NCI-H1417 (cell line): ENCODE results near the gene PHF21B.

ENCODE experiments used
- DNase-seq, 3 experiments: peaks; one replicate each; lab custom pipeline; 2025; lab: John Stamatoyannopoulos, UW

Gene PHF21B

DNA sequence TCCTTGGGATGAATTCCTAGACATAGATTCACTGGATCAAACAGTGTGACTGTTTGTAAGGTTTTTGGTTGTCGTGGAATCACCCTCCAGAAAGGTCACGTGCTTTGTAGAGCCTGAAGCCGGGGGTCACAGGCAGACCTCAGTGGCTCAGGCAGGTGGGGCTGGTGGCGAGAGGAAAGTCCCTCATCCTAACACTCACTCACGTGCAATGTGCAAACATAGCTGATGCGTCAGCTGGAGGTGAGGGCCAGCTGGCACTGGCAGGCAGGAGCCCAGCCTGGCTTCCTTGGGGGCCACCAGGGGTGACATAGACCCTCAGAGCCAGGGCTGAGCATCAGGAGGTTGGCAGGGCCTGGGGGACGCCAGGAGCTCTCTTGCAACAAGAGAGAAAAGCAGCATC, 167.4 kb downstream of the PHF21B start:
- DNase-seq = no peak

- no peak for DNase-seq
Observed at GRCh38 chr22:44840611-44841322, 169.0 kb downstream of the PHF21B start.

DNA sequence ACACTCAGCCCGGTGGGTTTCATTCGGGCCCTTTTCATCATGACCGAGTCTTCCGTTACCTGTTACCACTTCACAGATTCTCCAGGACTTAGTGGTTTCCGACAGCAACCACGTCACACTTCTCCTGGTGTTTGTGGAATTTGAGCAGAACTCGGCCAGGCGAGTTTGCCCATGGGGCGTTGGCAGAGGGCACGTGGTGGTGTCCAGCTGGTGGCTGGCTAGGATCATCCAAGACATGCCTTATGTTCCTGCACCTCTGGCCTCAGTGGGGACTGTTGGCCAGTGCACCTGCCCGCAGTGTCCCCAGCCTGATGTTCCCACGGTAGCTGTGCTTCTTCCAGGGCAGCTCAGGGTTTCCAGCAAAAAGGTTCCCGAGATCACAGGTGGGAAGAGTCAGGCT, 170.1 kb downstream of the PHF21B start:
- no peak for DNase-seq

- no peak for DNase-seq
Observed at GRCh38 chr22:44839061-44839460, 170.7 kb downstream of the PHF21B start.

DNA sequence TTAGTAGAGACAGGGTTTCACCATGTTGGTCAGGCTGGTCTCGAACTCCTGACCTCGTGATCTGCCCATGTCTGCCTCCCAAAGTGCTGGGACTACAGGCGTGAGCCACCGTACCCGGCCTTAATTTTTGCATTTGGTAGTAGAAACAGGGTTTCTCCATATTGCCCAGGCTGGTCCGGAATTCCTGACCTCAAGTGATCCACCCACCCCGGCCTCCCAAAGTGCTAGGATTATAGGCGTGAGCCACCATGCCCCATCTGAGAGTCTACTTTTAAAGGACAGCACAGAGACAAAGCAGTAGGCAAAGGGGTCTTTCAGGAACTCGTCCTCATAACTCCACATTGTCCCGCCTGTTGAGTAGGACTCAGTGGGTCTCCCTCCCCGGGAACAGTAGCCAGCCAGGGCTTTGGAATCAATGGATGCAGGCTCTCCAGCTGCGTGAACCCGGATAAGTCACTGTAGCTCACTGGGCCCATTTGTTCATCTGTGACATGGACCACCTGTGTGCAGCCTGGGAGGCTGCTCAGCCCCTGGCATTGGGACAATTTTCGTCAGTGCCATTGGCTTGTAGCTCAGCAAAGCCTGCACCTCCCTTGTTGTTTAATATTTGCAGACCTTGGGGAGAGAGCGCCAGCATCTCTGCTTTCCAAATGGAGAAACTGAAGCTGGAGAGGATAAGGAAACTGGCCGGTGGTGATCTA, 171.3 kb downstream of the PHF21B start:
- DNase-seq = no peak

GRCh38 chr22:44837481-44837880, 172.3 kb downstream of the PHF21B start:
- DNase-seq = no peak

- no peak for DNase-seq
Observed at GRCh38 chr22:44834065-44834464, 175.7 kb downstream of the PHF21B start.

DNA sequence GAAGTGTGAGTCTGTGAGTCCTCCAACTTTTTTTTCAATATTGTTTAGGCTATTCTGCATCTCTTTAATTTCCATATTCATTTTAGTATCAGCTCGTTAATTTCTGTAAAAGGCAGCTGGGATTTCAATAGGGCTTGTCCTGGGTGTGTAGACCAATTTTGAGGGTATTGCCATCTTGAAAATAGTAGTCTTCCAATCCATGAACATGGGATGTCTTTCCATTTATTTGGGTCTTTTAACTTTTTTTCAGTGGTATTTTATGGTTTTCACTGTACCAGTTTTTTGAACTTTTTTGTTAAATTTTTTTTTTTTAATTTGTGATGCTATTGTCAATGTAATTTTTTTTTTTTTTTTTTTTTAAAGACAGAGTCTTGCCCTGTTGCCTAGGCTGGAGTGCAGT, 177.9 kb downstream of the PHF21B start:
- DNase-seq = no peak
